Left lung (tissue), 10 donors: ENCODE measurements around the gene PBX1. TPM values are rescaled to one million over a fixed set of nuclear protein-coding genes. Genes with fewer than 3 reads are reported as not detected.

ENCODE experiments used
- ATAC-seq: fragments of 200-7000 bp; cut with Tn5 transposase; one replicate; pipeline ENCODE4 v1.9.1; 2020; ENCODE audit warnings: moderate library complexity
- DNase-seq, 4 donors: peaks; one replicate each; pipeline ENCODE4 v3.0.0-alpha.2; 2013 to 2020
- H3K27ac ChIP-seq, 2 donors: fragments of 200-600 bp; sonication (generic) in 1 of 2; one replicate each; pipeline versions ENCODE4 v1.5.0 to v1.8.0; 2020 to 2021
- H3K27me3 ChIP-seq, 2 donors: fragments of 200-600 bp; sonication (generic) in 1 of 2; one replicate each; pipeline versions ENCODE4 v1.5.0 to v1.8.0; 2020 to 2021
- H3K36me3 ChIP-seq, 2 donors: fragments of 200-600 bp; sonication (generic) in 1 of 2; one replicate each; pipeline versions ENCODE4 v1.5.0 to v1.8.0; 2020 to 2021
- H3K4me1 ChIP-seq, 2 donors: fragments of 200-600 bp; one replicate each; pipeline ENCODE4 v1.8.0; 2021
- H3K4me3 ChIP-seq, 2 donors: fragments of 200-600 bp; sonication (generic) in 1 of 2; one replicate each; pipeline versions ENCODE4 v1.5.0 to v1.8.0; 2020 to 2021; ENCODE audit warnings: mild to moderate bottlenecking in 1 of 2
- H3K9me3 ChIP-seq, 2 donors: fragments of 200-600 bp; sonication (generic) in 1 of 2; one replicate each; pipeline versions ENCODE4 v1.5.0 to v1.8.0; 2020 to 2021
- intact Hi-C, 2 donors: fragments of 100-400 bp; cut with DNase I; formaldehyde crosslinking; loops; one replicate each; pipeline versions ENCODE4 v1.11.2 to v1.14.2; 2022
- polyA plus RNA-seq, 6 donors: library from polyadenylated mRNA; unstranded; fragments of 120-200 nt; gene quantifications; one replicate each; pipeline ENCODE4 v1.2.1, GENCODE V29; 2013; ENCODE audit not compliant: insufficient read length in 6 of 6
- total RNA-seq, 2 donors: library from RNA; stranded (reverse); fragmentation: NEBNext Ultra II Directional; extraction: Animal tissue kit (Norgen Biotek cat#: 25700); gene quantifications; one replicate each; pipeline ENCODE4 v1.2.1, GENCODE V29; 2021
- TF ChIP-seq, protein P1 (sequence below), 2 donors: fragments of 200-600 bp; sonication (generic) in 1 of 2; IDR thresholded peaks; one replicate each; pipeline versions ENCODE4 v1.5.0 to v1.8.0; 2021; ENCODE audit warnings: antibody characterized with exemption in 2 of 2
- donor health status: DM: no; HTN: yes; CAD: no.
- donor health status: DM: no; HTN: no; CAD: no.

The PBX1 gene
- total and polyA plus RNA-seq, 8 donors: 44.5 to 133 (median 127) TPM

DNA sequence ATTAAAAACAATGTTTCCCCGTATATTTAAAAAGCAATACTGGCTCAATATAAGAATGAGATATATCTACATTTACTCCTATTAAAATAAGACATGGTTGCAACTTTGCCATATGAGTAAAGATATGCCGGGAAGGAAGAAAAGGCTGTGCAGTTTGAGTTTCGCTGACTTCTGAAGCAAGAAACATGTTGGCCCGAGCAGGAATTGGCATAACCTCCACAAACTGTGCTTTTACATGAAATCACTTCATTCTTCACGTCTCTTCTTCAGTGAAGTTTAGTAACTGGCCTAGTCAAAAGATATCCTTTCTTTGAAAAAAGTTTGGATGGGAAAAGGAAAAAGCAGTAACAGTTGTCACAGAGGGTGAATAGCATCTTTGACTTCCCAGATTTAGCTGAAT is 342.0 kb downstream of the PBX1 start:
- no peaks in the 10 kb centered on the region for H3K36me3 ChIP-seq
- TF ChIP-seq, protein P1, sequence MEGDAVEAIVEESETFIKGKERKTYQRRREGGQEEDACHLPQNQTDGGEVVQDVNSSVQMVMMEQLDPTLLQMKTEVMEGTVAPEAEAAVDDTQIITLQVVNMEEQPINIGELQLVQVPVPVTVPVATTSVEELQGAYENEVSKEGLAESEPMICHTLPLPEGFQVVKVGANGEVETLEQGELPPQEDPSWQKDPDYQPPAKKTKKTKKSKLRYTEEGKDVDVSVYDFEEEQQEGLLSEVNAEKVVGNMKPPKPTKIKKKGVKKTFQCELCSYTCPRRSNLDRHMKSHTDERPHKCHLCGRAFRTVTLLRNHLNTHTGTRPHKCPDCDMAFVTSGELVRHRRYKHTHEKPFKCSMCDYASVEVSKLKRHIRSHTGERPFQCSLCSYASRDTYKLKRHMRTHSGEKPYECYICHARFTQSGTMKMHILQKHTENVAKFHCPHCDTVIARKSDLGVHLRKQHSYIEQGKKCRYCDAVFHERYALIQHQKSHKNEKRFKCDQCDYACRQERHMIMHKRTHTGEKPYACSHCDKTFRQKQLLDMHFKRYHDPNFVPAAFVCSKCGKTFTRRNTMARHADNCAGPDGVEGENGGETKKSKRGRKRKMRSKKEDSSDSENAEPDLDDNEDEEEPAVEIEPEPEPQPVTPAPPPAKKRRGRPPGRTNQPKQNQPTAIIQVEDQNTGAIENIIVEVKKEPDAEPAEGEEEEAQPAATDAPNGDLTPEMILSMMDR (IDR thresholded peaks at IDR 0.05): no peak
- H3K4me3 ChIP-seq: no peak overlapping the region
- H3K9me3 ChIP-seq: peaks cover 0 to 4% of the 10 kb centered on the region in 2 donors
- H3K27ac ChIP-seq: no peak overlapping the region
- DNase-seq (peak in 2 of 4 donors; percentile 13), ATAC-seq (no peak)
- H3K27me3 ChIP-seq: no peaks in the 10 kb centered on the region
- H3K4me1 ChIP-seq: no peaks in the 10 kb centered on the region
- intact Hi-C loops: no loop called here
